Heart right ventricle (tissue), 16 donors: Measurements from ENCODE around the gene MYO1G. TPM values are rescaled to one million over a fixed set of nuclear protein-coding genes. Genes with fewer than 3 reads are reported as not detected.
"Not testable (repeated sequence)": the region's sequence is repeated elsewhere in the genome, so short reads cannot be mapped to it uniquely, and the experiment has no call there.

Source experiments
- ATAC-seq, 8 donors: fragments of 200-7000 bp; cut with Tn5 transposase; one replicate each; pipeline ENCODE4 v1.9.1; 2020; ENCODE audit warnings: mild to moderate bottlenecking in 8 of 8, moderate library complexity in 8 of 8, moderate number of reproducible peaks in 1 of 8
- DNase-seq, 2 donors: peaks; one replicate each; pipeline ENCODE4 v3.0.0-alpha.2; 2020
- H3K27ac ChIP-seq, 10 donors: fragments of 200-600 bp; sonication (generic) in 2 of 10; one replicate each; pipeline versions ENCODE4 v1.5.0 to v1.8.0; 2020 to 2022; ENCODE audit warnings: mild to moderate bottlenecking in 3 of 10
- H3K27me3 ChIP-seq, 7 donors: fragments of 200-600 bp; one replicate each; pipeline ENCODE4 v1.8.0; 2021 to 2022; ENCODE audit warnings: mild to moderate bottlenecking in 2 of 7
- H3K36me3 ChIP-seq, 9 donors: fragments of 200-600 bp; sonication (generic) in 1 of 9; one replicate each; pipeline versions ENCODE4 v1.5.0 to v1.8.0; 2020 to 2022; ENCODE audit warnings: mild to moderate bottlenecking in 2 of 9
- H3K4me1 ChIP-seq, 9 donors: fragments of 200-600 bp; sonication (generic) in 1 of 9; one replicate each; pipeline versions ENCODE4 v1.5.0 to v1.8.0; 2020 to 2022; ENCODE audit warnings: mild to moderate bottlenecking in 4 of 9
- H3K4me3 ChIP-seq, 10 donors: fragments of 200-600 bp; sonication (generic) in 2 of 10; one replicate each; pipeline versions ENCODE4 v1.5.0 to v1.8.0; 2020 to 2022; ENCODE audit warnings: mild to moderate bottlenecking in 7 of 10, moderate library complexity in 2 of 10
- H3K9me3 ChIP-seq, 11 donors: fragments of 200-600 bp in 10 of 11; sonication (generic) in 2 of 11; one replicate each; pipeline versions ENCODE4 v1.5.0 to v1.8.0; 2013 to 2022; ENCODE audit warnings: mild to moderate bottlenecking in 2 of 11, control low read depth in 1 of 11, moderate library complexity in 1 of 11
- CTCF ChIP-seq, 9 donors: fragments of 200-600 bp; sonication (generic) in 2 of 9; IDR thresholded peaks; one replicate each; pipeline versions ENCODE4 v1.5.0 to v1.8.0; 2021 to 2022; ENCODE audit warnings: antibody characterized with exemption in 9 of 9, mild to moderate bottlenecking in 5 of 9, moderate library complexity in 1 of 9
- WGBS, 2 donors: extraction: QIAGEN DNeasy Blood & Tissue Kit; methylation state at CpG; one replicate each; pipeline ENCODE4 v1.1.7; 2013; ENCODE audit warnings: inconsistent platforms in 1 of 2; 5-methylcytosine and 5-hydroxymethylcytosine counted together
- intact Hi-C, 10 donors: fragments of 100-400 bp; cut with DNase I; formaldehyde crosslinking; loops; one replicate each; pipeline versions ENCODE4 v1.11.1 to v1.14.2; 2022
- polyA plus RNA-seq, 2 donors: library from polyadenylated mRNA; stranded (reverse); fragments of 200-250 nt; gene quantifications; one replicate each; pipeline ENCODE4 v1.2.3, GENCODE V29; 2013
- total RNA-seq, 10 donors: library from RNA; stranded (reverse); fragmentation: NEBNext Ultra II Directional in 3 of 10; extraction: Animal tissue kit (Norgen Biotek cat#: 25700) in 3 of 10; gene quantifications; one replicate each; pipeline versions ENCODE4 v1.2.1 to v1.2.4, GENCODE V29; 2021 to 2023
- donor health status: Arrhythmogenic right ventricular cardiomyopathy.
- donor health status: ischemic (EF 13 %, LVEDD 7.1; RV severe dilation, severe dysfunction).
- donor health status: healthy with polysubstance abuse.
- donor health status: DM: no; HTN: yes; CAD: no.
- donor health status: DM: no; HTN: no; CAD: no.
- donor health status: ischemic (EF 25% LVEDD 6.9; RV normal size, moderate dysfunction).
- donor health status: ischemic (EF 25% LVEDD 5.7; RV mildly dilated, moderate dysfunction).
- donor health status: healthy.
- donor health status: DM: yes; HTN: yes; CAD: no.
- donor health status: Ischemic cardiomyopathy.
- donor health status: ischemic (EF 35%, LVEDD 5.7; RV mildly dilated, moderate dysfunction).
- donor health status: nonischemic (EF 11% LVEDD 7.7; RV severe dilation, severe dysfunction).
- donor health status: DM: yes; HTN: yes; CAD: no.
- donor health status: PGD.
- donor health status: ischemic (EF 29% LVEDD 5.4; RV normal size, mild dysfunction).
- donor health status: nonischemic (EF 23%, LVEDD 6.1; RV moderate dilation, normal function).

MYO1G gene
- total and polyA plus RNA-seq, 12 donors: 0.30 to 11.0 (median 0.70) TPM

- ATAC-seq (no peak), DNase-seq (no peak)
- 71 to 73% methylated on average over 5 of the region's 5 CpGs for WGBS, 2 donors
- intact Hi-C loops: loop anchor here in 1 of 10 donors (5.0 kb wide), 1 partner anchor 117 kb away; the partner anchor contains the start of gene TBRG4
- Histone ChIP-seq H3K27me3 (no peaks in the 10 kb centered on the region), H3K36me3 (no peaks in the 10 kb centered on the region), H3K4me3 (no peak overlapping the region), H3K27ac (no peak overlapping the region), H3K4me1 (peaks cover 0 to 42% (median 12%) of the 10 kb centered on the region in 9 donors), H3K9me3 (no peaks in the 10 kb centered on the region)
- no peak for TF ChIP-seq CTCF (IDR thresholded peaks at IDR 0.05)
Measured at GRCh38 chr7:44994877-44995554, 16.2 kb upstream of the MYO1G start.

- H3K27ac ChIP-seq, H3K36me3 ChIP-seq, H3K27me3 ChIP-seq, H3K9me3 ChIP-seq, H3K4me3 ChIP-seq, ATAC-seq, intact Hi-C loops, DNase-seq: not testable (repeated sequence)
- 88 to 89% methylated on average over 16 to 21 of the region's 21 CpGs for WGBS, 2 donors
- peaks cover 0 to 36% (median 15%) of the 10 kb centered on the region in 9 donors for H3K4me1 ChIP-seq
Measured at GRCh38 chr7:44992004-44992795, 13.4 kb upstream of the MYO1G start.

GRCh38 chr7:44990109-44991023 is 11.6 kb upstream of the MYO1G start:
- H3K4me3 ChIP-seq: no peak overlapping the region
- H3K27ac ChIP-seq: peak overlapping the region in 8 of 10 donors; percentile 23 to 72 (median 32)
- TF ChIP-seq CTCF (IDR thresholded peaks at IDR 0.05): no peak
- peaks cover 0 to 4% (median 0%) of the 10 kb centered on the region in 9 donors for H3K36me3 ChIP-seq
- ATAC-seq (no peak), DNase-seq (no peak)
- intact Hi-C loops: no loop called here
- WGBS, 2 donors: 56 to 58% methylated on average over 9 of the region's 9 CpGs
- H3K9me3 ChIP-seq: no peaks in the 10 kb centered on the region
- H3K4me1 ChIP-seq: peaks cover 0 to 40% (median 28%) of the 10 kb centered on the region in 9 donors
- no peaks in the 10 kb centered on the region for H3K27me3 ChIP-seq

GRCh38 chr7:44989132-44989531 is 10.3 kb upstream of the MYO1G start:
- H3K27me3 ChIP-seq: no peaks in the 10 kb centered on the region
- TF ChIP-seq CTCF (IDR thresholded peaks at IDR 0.05): no peak
- no peaks in the 10 kb centered on the region for H3K9me3 ChIP-seq
- H3K27ac ChIP-seq: no peak overlapping the region
- ATAC-seq (no peak), DNase-seq (no peak)
- H3K4me3 ChIP-seq: no peak overlapping the region
- intact Hi-C loops: loop anchor here in 5 of 10 donors (5.0 to 10.0 kb wide), 2 partner anchors 104 to 123 kb away; partner anchors contain the start of genes TBRG4 (in 5 of the 5) and PURB (in 1 of the 5)
- peaks cover 0 to 16% (median 3%) of the 10 kb centered on the region in 9 donors for H3K36me3 ChIP-seq
- 94 to 96% methylated on average over 3 of the region's 3 CpGs for WGBS, 2 donors
- peaks cover 0 to 48% (median 30%) of the 10 kb centered on the region in 9 donors for H3K4me1 ChIP-seq
